Measurements from ENCODE around the gene POLR3A.

POLR3A gene

DNA sequence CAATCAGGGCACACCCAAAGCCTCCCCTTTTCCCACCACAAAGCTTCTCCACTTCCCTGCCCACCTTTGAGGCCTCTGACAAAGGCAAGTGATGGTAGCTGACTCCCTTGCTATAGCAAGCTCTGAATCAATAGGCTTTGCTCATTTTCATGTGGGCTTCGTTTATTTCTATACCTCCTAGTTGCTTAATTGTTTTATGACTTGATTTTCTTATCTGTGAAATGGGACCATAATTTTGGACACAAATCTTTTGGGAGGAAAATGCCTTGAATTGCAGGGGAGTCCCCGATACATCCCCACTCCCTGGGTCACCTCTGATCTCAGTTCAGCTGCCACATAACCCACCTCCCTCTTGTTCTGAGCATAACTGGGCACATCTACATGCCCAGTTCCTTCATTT lies 89.1 kb downstream of the POLR3A start:
- DNase-seq = no peak

DNA sequence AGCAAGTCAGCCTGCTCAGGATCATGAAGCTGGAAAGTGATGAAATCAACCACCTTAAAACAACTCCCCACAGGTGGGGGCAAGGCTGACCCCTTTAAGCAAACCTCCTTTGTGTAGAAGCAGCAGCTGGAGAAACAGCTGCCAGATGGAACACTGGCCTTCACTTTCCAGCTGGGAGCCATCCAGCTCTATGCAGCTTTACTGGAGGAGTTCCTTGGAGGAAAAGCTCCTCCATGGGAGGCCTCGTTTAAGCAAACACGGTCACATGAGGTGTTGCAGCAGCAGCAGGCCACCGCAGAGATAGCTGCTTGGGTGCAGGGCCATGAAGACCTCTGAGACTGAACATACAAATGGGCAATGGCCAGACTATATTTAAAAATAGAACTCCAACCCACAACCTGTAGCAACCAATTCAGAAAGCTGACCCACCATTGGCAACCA lies 89.7 kb downstream of the POLR3A start:
- DNase-seq = no peak

DNA sequence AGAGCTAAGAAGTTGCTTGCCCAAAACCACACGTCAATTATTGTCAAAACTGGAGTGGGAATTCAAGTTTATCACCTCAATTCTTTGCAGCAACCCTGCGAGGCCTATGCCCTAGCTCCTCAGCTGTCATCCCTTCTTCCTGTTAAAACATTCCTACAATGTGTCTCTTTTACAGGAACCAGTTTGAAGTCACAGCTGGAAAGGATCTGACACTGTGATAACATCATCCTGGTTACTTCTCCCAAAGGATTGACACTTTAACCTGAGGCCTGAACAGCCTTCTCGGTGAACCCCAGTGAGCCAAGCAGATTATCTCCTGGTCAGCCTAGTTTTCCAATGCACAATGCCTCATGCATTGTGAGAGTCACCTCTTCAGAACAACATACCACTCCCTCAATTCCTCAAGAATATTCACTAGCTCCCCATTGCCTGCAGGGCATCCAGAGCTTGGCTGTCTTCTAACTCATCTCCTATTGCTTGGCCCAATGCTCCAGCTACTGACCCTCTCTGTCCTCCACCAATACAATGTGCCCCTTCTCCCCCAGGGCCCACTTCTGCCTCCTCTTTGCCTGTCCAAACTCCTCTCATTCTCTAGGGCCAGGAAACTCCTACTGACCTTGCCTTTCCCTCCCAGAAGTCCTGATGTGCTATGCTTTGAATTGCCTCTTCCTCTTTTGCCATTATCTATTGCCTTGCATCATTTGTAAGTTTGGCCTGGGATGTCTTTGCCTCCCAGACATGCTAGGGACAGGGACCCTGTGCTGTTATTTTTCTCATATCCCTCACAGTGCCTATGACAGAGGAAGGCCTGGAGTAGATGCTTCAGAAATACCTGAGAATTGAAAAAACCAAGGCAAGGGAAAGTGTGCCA lies 92.4 kb downstream of the POLR3A start:
- DNase-seq = no peak

DNA sequence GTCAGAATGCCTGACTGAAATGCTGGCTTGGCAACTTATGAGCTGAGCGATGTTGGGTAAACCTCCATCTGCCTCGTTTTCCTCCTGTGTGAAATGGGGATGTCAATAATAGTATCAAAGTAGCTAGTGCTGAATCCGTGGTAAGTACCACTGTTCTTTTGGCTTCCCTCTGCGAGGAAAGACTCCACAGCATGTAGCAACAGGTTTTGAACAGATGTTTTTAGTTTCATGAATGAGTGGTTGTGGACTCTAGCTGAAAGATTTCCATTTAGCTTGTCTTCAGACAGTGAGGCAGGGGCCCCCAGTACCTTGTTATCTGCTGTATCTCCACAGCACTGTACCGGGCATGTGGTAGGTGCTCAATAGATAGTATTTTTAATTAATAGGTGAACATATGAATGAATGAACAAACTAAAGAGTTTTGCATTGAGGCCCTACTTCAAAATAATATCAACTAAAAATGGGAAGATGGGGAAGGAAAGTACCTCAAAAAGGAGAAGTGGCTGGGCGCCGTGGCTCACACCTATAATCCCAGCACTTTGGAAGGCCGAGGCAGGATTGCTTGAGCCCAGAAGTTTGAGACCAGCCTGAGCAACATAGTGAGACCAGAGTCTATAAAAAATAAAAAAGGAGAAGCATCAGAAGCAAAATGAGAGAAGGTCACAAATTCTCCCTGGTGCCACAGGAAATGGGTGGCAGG lies 97.1 kb downstream of the POLR3A start:
- no peak for DNase-seq

DNA sequence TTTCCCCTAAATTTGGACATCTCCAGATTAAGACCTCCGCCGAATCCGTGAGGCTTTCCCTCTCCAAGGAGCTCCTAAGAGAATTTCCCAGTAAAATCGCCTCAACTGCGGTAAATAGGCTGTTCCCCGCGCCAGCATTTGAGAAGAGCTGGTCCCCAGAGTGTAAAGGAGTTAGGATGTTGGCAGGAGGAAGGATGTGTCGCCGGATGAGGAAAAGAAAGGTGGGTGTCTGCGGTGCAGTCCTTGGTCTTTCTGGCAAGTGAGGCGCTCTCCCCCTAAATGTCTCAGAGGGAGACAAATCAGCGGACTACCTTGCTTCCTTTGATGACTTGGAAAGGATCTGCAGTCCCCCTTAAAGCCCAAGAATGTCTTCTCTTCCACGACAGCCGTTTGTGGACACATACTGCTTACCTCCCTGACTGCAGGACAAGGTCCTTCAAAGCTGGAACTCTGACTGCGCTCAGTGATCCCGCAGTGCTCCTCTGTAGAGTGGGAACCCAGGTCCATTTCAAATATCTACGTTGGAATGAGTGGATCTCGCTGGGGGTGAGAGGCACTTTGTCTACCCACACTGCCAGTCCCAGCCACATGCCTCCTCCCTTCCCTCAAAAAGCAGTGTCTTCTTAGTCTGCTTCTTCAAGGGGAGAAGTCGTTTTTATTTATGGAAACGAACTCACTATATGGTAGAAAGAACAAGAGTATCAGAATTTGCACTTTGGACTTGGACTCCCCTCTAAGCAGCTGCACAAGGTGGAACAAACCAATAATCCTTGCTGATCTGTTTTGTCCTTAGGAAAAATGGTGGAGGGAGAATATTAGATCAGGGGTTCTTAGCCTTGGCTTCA lies 101.7 kb downstream of the POLR3A start:
- no peak for DNase-seq

DNA sequence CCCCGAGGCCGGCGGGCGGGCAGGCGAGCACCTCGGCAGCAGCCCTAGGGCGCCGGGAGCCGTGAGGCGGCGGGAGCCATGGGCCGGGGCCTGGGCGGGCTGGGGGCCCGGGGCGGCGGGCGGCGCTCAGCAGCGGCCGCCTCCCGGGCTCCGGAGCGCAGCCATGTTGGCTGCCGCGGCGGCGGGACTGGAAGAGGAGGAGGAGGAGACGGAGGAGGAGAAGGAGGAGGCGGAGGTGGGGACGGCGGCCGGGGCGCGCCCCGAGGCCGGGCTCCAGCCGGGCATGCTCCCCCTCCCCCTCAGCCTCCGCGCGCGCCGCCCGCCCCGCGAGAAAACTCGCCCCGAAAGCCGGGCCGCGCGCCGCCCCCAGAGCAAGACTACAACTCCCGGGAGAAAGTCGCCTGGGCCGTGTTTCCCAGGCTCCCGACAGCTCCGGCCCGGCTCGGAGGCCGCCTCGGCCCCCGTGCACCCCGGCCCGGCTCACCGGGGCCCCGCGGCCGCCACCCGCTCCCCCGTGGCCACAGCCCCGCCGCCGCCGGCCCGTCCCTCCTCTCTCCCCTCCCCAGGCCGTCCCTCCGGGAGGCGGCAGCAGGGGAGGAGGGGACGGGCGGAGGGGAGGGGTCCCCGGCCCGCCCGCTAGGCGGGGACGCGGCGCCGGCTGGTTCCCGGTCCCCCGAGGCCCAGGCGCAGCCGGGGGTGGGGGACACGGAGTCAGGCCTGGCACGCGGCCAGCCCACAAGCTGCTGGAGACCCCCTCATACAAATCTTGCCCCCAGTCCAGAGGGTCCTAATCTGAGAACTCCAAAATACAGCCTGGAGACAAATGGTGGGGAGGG lies 102.5 kb downstream of the POLR3A start, which contains the start of gene DLG5:
TSS of gene DLG5 (minus strand) at position 190 of the 836 bp plus-strand sequence. CDS start 235 bp downstream, outside the sequence.
- DNase-seq = no peak

DNA sequence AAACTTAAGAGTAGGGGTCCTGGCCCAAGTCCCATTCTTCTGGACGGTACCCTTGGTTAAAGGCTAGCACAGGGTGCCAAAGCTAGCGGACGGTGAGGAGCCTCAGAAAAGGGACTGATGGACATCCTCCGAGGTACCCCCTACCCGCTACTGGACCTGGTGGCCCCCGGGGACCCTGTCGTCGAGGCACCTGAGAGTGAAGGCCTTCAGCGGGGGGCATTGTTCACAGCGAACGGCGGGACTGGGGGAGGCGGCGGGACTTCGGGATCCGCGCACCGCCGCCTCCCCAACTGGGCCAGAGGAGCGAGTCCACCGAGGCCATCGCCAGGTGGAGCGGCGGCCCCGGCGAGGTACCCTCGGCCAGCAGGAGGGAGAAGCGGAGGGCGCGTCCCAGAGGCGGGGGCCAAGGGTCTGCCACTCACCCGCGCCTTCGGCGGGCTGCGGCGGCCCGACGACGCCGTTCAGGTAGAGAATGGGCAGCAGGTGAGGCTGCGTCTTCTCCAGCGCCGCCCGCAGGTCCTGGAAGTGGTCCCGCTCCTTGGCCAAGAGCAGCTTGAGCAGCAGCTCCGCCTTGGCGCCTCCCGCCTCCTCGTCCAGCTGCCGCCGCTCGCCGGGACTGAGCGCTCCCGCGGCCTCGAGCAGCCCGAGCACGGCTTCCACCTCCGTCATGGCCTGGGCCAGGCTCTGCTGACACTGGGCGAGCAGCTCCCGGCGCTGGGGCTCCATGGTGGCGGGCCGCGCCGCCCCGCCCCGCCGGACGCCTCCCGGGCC lies 103.3 kb downstream of the POLR3A start:
- no peak for DNase-seq

DNA sequence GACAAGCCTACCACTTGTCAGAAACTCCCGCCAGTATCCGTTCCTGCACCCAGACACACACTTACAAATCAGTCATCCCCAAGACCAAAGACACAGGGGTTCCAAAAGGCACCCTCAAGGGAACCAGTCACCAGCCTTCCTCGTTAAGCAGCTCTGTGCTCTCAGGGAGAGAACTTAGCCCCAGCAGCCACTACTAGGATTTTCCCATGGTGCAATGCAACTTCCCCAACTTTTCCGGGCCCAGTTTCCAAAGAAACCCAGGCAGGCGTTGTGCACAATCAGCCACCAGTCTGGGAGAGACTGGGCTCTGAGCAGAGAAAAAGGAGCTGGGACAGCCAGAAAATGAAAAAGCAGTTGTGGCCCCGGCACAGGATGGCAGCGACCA lies 103.9 kb downstream of the POLR3A start:
- no peak for DNase-seq

DNA sequence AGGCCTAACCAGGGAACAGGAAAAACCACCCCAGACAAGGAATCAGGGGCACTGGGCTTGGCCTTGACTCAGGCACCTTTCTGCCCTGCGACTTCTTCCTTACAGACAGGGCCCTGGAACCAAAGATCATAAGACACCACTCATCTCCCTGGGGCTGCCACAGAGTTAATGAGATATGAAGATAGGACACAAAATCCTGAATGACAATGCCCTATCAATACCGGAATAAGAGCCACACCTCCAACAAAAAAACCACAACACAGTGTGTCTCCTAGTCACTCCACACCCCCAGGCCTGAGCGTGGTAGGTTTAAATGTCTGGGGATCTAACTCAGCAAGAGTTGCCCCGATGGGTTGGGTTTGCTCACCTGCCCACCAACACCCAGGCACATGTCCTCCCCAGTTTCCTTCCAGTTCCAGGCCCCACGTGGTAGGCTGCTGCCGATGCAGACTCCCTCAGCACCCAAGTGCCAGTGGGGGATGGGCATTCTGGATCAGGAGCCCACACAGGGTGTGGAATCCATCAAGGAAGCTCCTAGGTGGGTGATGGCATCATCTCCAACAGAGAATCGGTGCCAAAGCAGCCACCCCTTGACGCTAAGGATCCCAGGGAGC lies 106.6 kb downstream of the POLR3A start:
- no peak for DNase-seq

DNA sequence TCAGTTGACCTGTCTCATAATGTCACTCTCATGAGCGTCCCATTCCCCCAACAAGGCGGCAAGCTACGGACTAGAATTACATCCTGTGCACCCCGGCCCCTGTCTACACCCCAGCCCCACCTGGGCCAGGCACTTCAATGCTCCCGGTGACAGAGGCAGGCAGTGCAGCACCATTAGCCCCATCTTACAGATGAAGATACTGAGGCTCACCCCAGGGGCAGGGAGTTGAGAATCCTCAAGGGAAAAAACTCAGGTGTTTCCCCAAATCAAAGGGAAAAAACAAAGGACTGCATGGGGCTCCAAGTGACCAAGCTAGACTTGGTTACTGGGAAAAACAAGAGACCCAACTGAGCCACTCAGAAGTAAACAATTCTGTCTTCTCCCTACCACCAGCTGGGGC lies 107.3 kb downstream of the POLR3A start:
- no peak for DNase-seq

DNA sequence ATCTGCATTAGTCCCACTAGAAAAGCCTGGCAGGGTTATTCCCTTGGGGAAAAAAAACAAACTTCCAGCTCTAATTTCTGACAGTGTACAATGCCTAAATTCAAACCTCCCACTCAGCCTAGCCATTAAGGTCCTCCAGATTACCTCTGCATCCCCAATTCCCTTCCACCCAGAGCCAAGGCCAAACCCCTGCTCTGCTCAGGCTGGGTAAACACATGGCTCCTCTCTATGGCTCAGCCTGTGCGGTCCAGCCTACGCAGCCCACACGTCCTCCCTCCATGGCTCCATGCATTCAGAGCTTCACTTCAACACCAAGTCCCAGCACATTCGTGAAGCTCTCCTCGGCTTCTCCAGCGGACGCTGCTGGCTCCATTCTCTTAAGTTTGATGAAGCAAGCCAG lies 107.9 kb downstream of the POLR3A start:
- DNase-seq = no peak

DNA sequence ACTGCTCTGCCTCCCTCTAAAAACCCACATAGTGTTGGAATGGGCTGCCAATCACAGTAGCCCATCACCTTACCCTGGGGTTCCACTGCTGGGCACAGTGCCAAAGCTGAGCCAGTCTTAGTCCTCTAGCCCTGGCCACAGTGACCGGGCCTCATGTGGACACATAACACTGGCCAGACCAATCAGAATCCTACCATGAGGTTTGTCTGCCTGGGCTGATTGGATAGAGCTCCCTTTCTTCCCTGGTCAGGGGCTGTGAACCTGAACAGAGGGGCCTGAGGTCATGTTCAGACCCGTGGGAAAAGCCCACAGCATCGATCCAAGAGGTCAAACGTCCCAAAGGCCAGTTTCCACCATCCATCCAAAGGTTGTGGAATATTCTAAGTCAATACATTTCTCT lies 108.8 kb downstream of the POLR3A start:
- no peak for DNase-seq

DNA sequence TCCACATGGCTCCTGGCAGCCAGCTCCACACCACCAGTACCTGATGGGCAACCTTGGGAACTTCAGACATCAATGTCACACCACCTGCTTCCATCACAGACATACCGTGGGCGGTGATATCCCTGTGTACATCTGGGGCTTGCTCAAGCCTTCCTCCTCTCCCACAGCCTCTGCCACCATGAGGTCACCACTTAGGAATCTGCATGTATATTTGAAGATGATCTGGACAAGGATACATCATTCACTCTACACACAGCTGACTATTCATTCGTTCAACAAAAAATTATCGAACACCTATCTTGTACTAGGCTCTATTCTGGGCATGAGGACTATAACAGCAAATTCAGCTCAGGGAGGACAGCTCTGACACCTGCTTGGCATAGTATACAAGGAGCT lies 109.6 kb downstream of the POLR3A start:
- no peak for DNase-seq

Data from activated CD4-positive, alpha-beta T cell treated with anti-CD3 and anti-CD28 coated beads, Interleukin-2, amount 50 U/mL, for 4 hours (primary cell).